PC-3 (cell line): Measurements from ENCODE around the gene ZFHX3. TPM values are rescaled to one million over a fixed set of nuclear protein-coding genes. Genes with fewer than 3 reads are reported as not detected.

Experiments used
- ATAC-seq: fragments of 200-7000 bp; cut with Tn5 transposase; 2 replicates; pipeline ENCODE4 v1.9.1; 2020; ENCODE audit warnings: mild to moderate bottlenecking, moderate library complexity
- BruUV-seq: library from RNA; stranded (reverse); fragments of 400-500 nt; replicated peaks from 2 replicates; lab custom pipeline; 2021; lab: Mats Ljungman, UMichigan
- CTCF ChIA-PET: fragments of 300-600 bp; sonication (Branson Sonifier 250); formaldehyde crosslinking; loops from one replicate; lab custom pipeline; 2022; ENCODE audit warnings: antibody characterized with exemption; lab: Charles Lee
- POLR2A ChIA-PET: fragments of 300-600 bp; sonication (Branson Sonifier 250); formaldehyde crosslinking; loops from one replicate; lab custom pipeline; 2022; ENCODE audit warnings: antibody characterized with exemption; ENCODE audit not compliant: unreplicated experiment; lab: Charles Lee
- DNase-seq: peaks from one replicate; pipeline ENCODE4 v3.0.0-alpha.2; 2015
- H2AFZ ChIP-seq: fragments of 300-600 bp; sonication (generic); 2 replicates; pipeline ENCODE4 v1.6.0; 2016; ENCODE audit warnings: antibody characterized with exemption, low read length
- H3F3A ChIP-seq: fragments of 300-600 bp; sonication (generic); one replicate; pipeline ENCODE4 v1.6.0; 2017; ENCODE audit warnings: antibody characterized with exemption, low read length, control low read depth, mild to moderate bottlenecking; ENCODE audit not compliant: unreplicated experiment
- H3K27ac ChIP-seq: fragments of 300-600 bp; sonication (generic); 2 replicates; pipeline ENCODE4 v1.5.1; 2016; ENCODE audit warnings: mild to moderate bottlenecking, low read length
- H3K27me3 ChIP-seq: fragments of 300-600 bp; sonication (generic); 2 replicates; pipeline ENCODE4 v1.6.1; 2016; ENCODE audit warnings: low read length, mixed read lengths
- H3K36me3 ChIP-seq: fragments of 300-600 bp; sonication (generic); 2 replicates; pipeline ENCODE4 v1.6.1; 2016; ENCODE audit warnings: low read depth, mixed run types, low read length, mixed read lengths
- H3K4me1 ChIP-seq: fragments of 300-600 bp; sonication (generic); 2 replicates; pipeline ENCODE4 v1.5.1; 2016; ENCODE audit warnings: low read length; ENCODE audit not compliant: insufficient read depth
- H3K4me2 ChIP-seq: fragments of 300-600 bp; sonication (generic); 2 replicates; pipeline ENCODE4 v1.6.0; 2016; ENCODE audit warnings: low read length
- H3K4me3 ChIP-seq: fragments of 300-600 bp; sonication (generic); 2 replicates; pipeline ENCODE4 v1.5.1; 2016; ENCODE audit warnings: mild to moderate bottlenecking, low read length, mixed read lengths
- H3K79me2 ChIP-seq: fragments of 300-600 bp; sonication (generic); 2 replicates; pipeline ENCODE4 v1.6.1; 2017; ENCODE audit warnings: low read length, mixed read lengths
- H3K9ac ChIP-seq: fragments of 300-600 bp; sonication (generic); 2 replicates; pipeline ENCODE4 v1.6.0; 2016; ENCODE audit warnings: mild to moderate bottlenecking, low read length
- H3K9me2 ChIP-seq: fragments of 300-600 bp; sonication (generic); replicated peaks from 2 replicates; pipeline ENCODE4 v1.6.1; 2016; ENCODE audit warnings: mixed run types, low read length, mixed read lengths
- H3K9me3 ChIP-seq: fragments of 300-600 bp; sonication (generic); 2 replicates; pipeline ENCODE4 v1.6.1; 2016; ENCODE audit warnings: low read length, mixed read lengths
- H4K20me1 ChIP-seq: fragments of 300-600 bp; sonication (generic); 2 replicates; pipeline ENCODE4 v1.6.1; 2016; ENCODE audit warnings: low read length, mixed read lengths
- EZH2 ChIP-seq: fragments of 300-600 bp; sonication (generic); IDR thresholded peaks from one replicate; pipeline ENCODE4 v1.6.1; 2017; ENCODE audit warnings: antibody characterized with exemption, mild to moderate bottlenecking, low read length; ENCODE audit not compliant: unreplicated experiment
- EZH2phosphoT487 ChIP-seq: fragments of 300-600 bp; sonication (generic); IDR thresholded peaks from 2 replicates; pipeline ENCODE4 v1.6.1; 2018; ENCODE audit warnings: mild to moderate bottlenecking, antibody characterized with exemption, low read length, borderline replicate concordance
- intact Hi-C: fragments of 100-400 bp; cut with micrococcal nuclease; formaldehyde crosslinking; loops from 2 replicates; pipeline ENCODE4 v1.9.0; 2023
- total RNA-seq: library from RNA; depleted of rRNA; stranded (reverse); fragments of >200 nt; gene quantifications from 2 replicates; pipeline ENCODE4 v1.2.3, GENCODE V29; 2014
- TF ChIP-seq, protein P1 (sequence below): fragments of 300-600 bp; sonication (generic); conservative IDR thresholded peaks from 2 replicates; pipeline ENCODE4 v1.5.1; 2017; ENCODE audit warnings: antibody characterized with exemption, low read depth, mild to moderate bottlenecking, low read length

Gene ZFHX3
- total RNA-seq, 1 experiment from 2014 or later: 3.5 TPM

DNA sequence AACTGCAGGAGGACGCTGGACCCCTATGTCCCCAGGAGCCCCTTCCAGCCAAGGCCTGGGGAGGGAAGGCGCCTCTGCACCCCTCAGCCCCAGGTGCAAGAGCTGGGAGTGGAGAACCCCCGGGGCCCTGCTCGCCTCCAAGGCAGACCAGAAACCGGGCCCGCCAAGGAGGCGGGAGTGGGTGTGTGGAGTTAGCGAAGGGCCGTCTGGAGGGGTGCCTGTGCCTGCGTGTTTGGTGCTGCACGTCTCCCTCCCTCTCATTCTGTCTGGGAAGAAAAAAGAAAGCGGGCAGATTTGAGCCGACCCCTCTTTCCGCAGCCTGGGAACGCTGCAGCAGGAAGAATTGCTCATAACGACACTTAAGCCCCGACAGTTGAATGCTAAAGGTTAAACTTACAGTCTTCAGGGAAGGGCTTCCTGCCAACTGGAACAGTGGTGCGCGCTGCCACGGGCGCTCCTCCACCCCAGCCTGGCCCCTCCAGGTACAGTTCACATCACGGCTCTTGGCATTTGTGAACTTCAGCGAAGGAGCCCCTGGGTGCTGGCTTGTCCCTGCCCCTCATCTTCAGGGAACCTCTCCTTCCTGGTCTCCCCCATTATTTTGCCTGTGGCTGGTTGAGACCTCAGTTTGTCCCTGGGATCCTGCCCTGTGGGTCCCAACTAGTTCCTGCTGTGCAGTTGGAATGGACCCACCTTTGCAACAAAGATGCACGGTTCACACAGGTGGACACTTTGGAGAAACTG, 19.2 kb upstream of the ZFHX3 start:
- H3K4me2 ChIP-seq: no peak overlapping the region

DNA sequence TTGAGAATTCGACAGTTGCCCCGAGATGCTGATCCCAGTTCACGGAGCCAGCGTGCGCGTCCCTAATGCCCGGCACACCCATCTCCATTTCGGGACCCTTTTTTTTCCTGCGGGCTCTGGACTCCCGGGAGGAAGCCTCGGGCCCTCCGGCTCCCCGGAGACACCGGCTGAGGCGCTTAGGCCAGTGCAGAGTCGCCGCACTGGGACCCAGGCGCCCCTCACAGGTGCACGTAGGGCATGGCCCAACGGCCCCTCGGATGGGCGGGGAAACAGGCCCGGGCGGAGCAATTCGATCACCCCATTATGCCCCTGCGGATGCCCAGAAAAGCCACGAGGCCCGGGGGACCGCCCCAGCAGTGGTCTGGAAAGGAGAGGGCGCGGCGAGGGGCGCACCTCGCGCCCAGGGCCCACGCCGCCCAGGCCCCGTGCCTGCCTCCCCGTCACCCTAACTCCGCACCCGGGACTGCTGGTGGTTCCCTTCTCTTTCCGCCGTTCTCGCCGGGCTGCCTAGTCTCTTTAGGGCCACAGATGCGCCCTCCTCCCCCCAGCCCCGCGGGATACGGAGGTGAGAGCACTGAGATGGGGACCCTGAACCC, 18.5 kb upstream of the ZFHX3 start:
- H4K20me1 ChIP-seq: no peaks in the 10 kb centered on the region
- ChIA-PET CTCF (no interaction called here), POLR2A (no interaction called here)
- H3K79me2 ChIP-seq: no peaks in the 10 kb centered on the region
- no peaks in the 10 kb centered on the region for H3K9me3 ChIP-seq
- no TSS peak for BruUV-seq
- ATAC-seq (no peak), DNase-seq (no peak)
- H3K27ac ChIP-seq: no peak overlapping the region
- intact Hi-C loops: no loop called here
- TF ChIP-seq EZH2phosphoT487 (no peak), EZH2 (no peak)
- no peaks in the 10 kb centered on the region for H3K27me3 ChIP-seq
- H3K4me2 ChIP-seq: no peak overlapping the region
- H3K9ac ChIP-seq: no peak overlapping the region
- H3K4me3 ChIP-seq: no peak overlapping the region
- no peak overlapping the region for H2AFZ ChIP-seq
- no peaks in the 10 kb centered on the region for H3K36me3 ChIP-seq
- peaks cover 34% of the 10 kb centered on the region for H3K4me1 ChIP-seq
- no peaks in the 10 kb centered on the region for H3K9me2 ChIP-seq
- peaks cover 4% of the 10 kb centered on the region for H3F3A ChIP-seq

More for the DNA sequence above, 19.2 kb upstream of the ZFHX3 start:
- intact Hi-C loops: no loop called here
- DNase-seq: no peak
- Histone ChIP-seq H4K20me1 (no peaks in the 10 kb centered on the region), H3K9me2 (no peaks in the 10 kb centered on the region), H3K27ac (no peak overlapping the region), H3F3A (peaks cover 4% of the 10 kb centered on the region), H3K9ac (no peak overlapping the region), H3K36me3 (no peaks in the 10 kb centered on the region), H3K4me3 (no peak overlapping the region), H3K9me3 (no peaks in the 10 kb centered on the region), H3K79me2 (no peaks in the 10 kb centered on the region), H3K27me3 (no peaks in the 10 kb centered on the region), H3K4me1 (peaks cover 35% of the 10 kb centered on the region), H2AFZ (no peak overlapping the region)
- CTCF ChIA-PET: no interaction called here
- POLR2A ChIA-PET: no interaction called here
- TF ChIP-seq EZH2: no peak
- TF ChIP-seq, protein P1, sequence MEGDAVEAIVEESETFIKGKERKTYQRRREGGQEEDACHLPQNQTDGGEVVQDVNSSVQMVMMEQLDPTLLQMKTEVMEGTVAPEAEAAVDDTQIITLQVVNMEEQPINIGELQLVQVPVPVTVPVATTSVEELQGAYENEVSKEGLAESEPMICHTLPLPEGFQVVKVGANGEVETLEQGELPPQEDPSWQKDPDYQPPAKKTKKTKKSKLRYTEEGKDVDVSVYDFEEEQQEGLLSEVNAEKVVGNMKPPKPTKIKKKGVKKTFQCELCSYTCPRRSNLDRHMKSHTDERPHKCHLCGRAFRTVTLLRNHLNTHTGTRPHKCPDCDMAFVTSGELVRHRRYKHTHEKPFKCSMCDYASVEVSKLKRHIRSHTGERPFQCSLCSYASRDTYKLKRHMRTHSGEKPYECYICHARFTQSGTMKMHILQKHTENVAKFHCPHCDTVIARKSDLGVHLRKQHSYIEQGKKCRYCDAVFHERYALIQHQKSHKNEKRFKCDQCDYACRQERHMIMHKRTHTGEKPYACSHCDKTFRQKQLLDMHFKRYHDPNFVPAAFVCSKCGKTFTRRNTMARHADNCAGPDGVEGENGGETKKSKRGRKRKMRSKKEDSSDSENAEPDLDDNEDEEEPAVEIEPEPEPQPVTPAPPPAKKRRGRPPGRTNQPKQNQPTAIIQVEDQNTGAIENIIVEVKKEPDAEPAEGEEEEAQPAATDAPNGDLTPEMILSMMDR: no peak
- TF ChIP-seq EZH2phosphoT487: no peak
- ATAC-seq: no peak
- BruUV-seq: no TSS peak

DNA sequence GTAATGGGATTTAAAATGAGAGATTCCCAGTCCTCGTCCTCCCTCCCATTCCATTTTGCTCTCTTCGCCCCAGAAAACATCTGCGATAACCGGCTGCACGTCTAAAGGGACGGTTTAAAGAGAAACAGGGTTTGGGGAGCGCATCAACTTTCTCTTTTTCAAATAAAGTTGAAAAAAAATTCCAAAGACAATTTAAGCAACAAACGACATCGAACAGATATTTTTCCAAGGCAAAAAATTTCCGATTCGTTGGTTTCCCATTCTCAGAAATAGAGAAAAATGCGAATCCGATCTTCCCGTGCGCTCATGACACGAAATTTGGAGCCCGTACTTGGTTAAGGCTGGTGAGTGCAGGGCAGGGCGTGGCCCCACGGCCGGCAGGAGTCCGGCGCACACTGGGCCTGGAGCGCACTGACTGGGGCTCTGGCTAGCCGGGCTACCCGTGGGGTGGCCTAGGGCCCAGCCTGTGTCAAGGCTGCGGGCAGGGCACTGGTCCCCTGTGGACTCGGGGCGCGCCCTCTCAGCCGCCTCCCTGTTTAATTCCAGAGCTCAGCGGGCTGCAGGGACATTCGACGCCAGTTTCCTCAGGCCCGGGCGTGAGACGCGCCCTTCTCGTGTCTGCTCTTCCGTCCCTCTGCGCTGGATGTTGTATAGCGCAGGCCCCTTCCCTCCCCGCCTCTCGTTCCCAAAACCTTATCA, 17.9 kb upstream of the ZFHX3 start:
- no TSS peak for BruUV-seq
- TF ChIP-seq EZH2phosphoT487 (no peak), EZH2 (no peak)
- TF ChIP-seq, protein P1: no peak
- no peaks in the 10 kb centered on the region for H4K20me1 ChIP-seq
- no peaks in the 10 kb centered on the region for H3K9me2 ChIP-seq
- ATAC-seq: no peak
- H3K9ac ChIP-seq: no peak overlapping the region
- peaks cover 4% of the 10 kb centered on the region for H3F3A ChIP-seq
- no peaks in the 10 kb centered on the region for H3K27me3 ChIP-seq
- no peaks in the 10 kb centered on the region for H3K36me3 ChIP-seq
- H3K9me3 ChIP-seq: no peaks in the 10 kb centered on the region
- POLR2A ChIA-PET: no interaction called here
- intact Hi-C loops: no loop called here
- CTCF ChIA-PET: no interaction called here
- H3K4me2 ChIP-seq: no peak overlapping the region
- H3K4me1 ChIP-seq: peaks cover 35% of the 10 kb centered on the region
- DNase-seq: no peak
- no peak overlapping the region for H2AFZ ChIP-seq
- peaks cover 2% of the 10 kb centered on the region; the same call in 1 of the 2 replicates for H3K79me2 ChIP-seq
- H3K27ac ChIP-seq: no peak overlapping the region
- no peak overlapping the region for H3K4me3 ChIP-seq
